HG03460 (cell line): ENCODE data around the gene TBX15.

Experiments used
- ATAC-seq: cut with Tn5 transposase; IDR thresholded peaks from one replicate; pipeline ENCODE4 v1.9.1; 2021; ENCODE audit not compliant: unreplicated experiment

The TBX15 gene

DNA sequence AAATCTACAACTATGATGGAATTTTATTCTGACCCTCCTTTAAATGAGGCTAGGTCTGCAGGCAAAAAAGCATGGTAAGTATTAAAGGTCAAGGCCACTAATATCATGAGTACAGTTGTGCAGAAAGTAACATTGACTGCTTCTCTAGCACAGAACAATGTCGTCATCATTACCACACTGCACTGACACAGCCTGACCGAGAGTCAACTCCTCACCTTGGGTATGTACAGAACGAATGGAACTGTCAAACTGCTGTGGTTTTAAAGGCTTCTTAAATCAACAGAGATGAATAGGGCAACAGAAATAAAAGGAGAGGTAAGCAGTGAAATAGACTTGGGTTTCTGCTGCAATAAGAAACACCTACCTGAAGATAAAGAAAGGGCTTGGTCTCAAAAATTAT, 88.8 kb downstream of the TBX15 start:
- no peak for ATAC-seq

DNA sequence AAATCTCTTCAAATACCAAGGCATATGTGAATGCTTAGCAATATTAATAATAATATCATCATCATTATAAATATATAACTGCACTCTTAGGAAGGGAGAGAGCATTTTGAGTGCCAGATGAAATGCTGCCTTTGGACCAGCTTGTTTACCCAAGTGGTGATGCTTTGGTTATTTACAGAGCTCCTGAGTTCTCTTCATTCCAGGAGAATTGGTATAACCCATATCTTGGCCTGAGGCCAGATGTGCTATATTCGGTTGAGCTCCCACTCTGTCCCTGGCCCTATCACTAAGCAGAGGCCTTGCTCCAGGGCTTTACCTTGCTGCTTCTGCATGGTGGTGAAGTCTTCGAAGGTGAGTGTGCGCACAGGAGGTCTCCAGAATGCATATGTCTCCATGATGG, 89.4 kb downstream of the TBX15 start:
- ATAC-seq: no peak

DNA sequence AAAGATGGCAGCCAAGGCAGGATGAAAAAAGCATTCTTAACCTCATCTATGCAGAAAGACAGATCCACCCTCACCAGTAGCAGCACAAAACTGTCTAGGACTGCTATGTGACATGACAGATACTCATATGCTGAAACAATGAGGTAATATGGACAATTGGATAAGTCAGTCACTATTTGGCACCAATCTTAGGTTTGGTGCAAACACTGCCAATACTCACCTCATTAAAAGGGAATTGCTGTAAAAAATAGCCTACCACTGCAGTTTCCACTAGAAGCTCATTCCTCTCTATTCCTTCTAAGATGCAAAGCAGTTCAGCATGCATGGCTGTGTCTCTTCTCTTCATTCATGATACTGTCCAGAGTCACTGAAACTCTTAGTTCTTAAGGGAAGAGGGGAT, 91.7 kb downstream of the TBX15 start:
- no peak for ATAC-seq

GRCh38 chr1:118894836-118895235, 93.3 kb downstream of the TBX15 start:
- no peak for ATAC-seq

GRCh38 chr1:118890851-118891384, 97.2 kb downstream of the TBX15 start:
- no peak for ATAC-seq

- ATAC-seq: no peak
Measured at GRCh38 chr1:118884946-118885345, 103.2 kb downstream of the TBX15 start.

GRCh38 chr1:118881751-118882150, 106.4 kb downstream of the TBX15 start:
- ATAC-seq: no peak

- no peak for ATAC-seq
Measured at GRCh38 chr1:118878661-118879060, 109.5 kb downstream of the TBX15 start.

- no peak for ATAC-seq
Measured at GRCh38 chr1:118877668-118878396, 110.3 kb downstream of the TBX15 start.

DNA sequence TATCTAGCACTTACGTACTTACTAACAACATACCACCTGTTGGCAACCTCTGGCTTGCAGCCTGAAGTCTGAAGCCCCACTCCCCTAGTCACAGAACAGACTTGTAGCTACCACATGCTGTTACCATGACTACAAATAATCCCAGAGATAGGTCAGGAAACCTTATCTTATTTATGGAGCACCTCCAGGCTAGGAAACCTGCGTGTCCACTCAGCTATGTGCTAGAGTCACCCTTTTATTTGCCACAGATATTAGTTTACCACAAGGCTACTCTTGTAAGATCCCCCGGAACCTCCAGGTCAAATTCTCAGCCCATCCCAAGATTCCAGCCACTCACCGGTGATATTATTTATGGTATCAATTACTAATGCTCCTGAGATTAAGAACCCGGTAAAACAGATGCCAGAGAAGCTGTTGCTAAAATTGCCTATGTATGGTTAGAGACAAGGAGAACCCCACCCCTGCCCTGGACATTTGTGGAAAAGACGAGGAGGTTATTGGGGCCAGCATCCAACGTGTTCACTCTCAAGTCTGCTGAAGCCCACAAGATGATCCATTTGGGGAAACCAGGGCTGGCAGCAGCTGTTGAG, 116.5 kb downstream of the TBX15 start:
- no peak for ATAC-seq

- ATAC-seq: no peak
Measured at GRCh38 chr1:118868387-118868786, 119.8 kb downstream of the TBX15 start.

DNA sequence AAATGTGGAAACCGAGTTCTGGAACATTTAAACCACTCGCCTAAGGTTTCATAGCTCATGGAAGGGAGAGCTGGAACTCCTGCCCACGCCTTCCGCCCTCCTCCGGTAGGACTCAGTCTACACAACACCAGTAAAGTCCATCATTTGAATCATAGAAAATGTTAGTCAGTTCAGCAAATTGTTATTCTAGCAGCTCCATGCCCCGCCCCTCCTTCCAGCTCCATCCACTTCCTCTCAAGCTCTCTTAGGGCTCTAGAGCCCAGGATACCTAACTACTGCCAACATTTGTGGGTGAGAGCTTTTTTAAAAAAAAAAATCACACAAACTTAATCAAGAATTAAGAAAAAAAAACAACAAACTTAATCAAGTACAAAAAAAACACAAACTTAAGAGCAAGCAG, 121.8 kb downstream of the TBX15 start:
- ATAC-seq: no peak

GRCh38 chr1:118863688-118864087, 124.5 kb downstream of the TBX15 start:
- no peak for ATAC-seq

GRCh38 chr1:118862755-118863154, 125.4 kb downstream of the TBX15 start:
- no peak for ATAC-seq

GRCh38 chr1:118861216-118861615, 126.9 kb downstream of the TBX15 start:
- no peak for ATAC-seq

GRCh38 chr1:118859999-118860398, 128.1 kb downstream of the TBX15 start:
- no peak for ATAC-seq

DNA sequence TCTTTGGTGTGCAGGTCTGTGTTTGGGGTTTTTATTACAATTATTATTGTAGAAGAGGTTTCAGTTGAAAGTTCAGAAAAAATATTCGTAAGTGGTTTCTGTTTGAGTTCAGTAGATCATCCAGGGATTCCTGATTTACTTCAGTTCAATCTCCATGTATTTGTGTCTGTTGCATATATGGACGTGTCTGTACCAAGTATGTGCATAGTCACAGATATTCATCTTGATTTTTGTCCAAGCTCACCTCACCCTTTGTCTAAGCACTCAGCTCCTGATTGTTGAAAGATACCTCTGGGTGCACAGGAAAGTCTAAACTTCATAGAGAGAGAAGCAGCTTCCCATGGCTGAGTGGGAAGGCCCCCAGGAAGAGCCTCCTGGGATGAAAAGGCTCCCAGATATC, 141.7 kb downstream of the TBX15 start:
- no peak for ATAC-seq

DNA sequence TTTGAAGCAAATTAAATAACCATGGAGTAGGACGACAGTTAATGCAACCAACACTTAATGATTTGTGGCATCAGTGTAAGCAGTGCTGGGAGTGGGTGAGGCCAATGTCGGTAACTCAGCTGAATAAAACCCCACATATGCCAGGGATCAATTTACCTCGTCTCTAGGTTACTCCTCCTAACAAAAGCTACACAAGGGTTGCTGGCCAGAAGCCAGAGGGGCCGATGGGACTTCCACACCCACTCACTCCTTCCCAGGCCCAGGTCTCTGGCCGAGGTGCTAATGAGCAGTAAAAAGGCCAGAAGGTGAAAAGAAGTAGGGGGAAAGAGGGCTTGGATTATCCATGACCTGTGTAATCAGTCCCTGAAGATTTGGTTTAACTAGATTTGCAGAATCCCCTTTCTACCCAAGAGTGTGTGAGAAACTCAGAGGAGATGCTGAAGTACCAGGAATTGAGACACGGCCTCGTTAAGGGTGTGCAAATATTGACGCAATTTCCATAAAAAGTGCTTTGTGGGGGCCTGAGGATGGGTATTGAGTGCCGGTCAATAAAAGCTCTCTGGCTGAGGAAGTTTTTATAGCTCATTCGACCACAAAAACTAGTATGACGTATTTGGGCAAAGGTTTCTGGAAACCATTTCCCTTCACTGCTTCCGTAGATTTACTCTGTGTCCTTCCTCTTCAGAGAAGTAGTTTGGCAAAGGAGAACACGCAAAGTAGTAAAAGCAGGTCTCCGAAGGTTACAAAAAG, 145.5 kb downstream of the TBX15 start:
- ATAC-seq: no peak

GRCh38 chr1:118841521-118841920, 146.6 kb downstream of the TBX15 start:
- ATAC-seq: no peak
